ENCODE data around the gene CERS6. TPM values are rescaled to one million over a fixed set of nuclear protein-coding genes. Genes with fewer than 3 reads are reported as not detected.

The CERS6 gene
- total and polyA plus RNA-seq, 4 donors = 4.3 to 25.8 (median 13.6) TPM

GRCh38 chr2:168518555-168519066 lies 62.5 kb downstream of the CERS6 start:
- Histone ChIP-seq H3K27ac (ENCODE audit: low read depth in 1 of 2, low read length in 1 of 2) (peak overlapping the region in 1 of 2 donors; percentile 61), H3K9me3 (ENCODE audit: control insufficient read depth in 4 of 4, insufficient read depth in 3 of 4, low read length in 3 of 4) (no peaks in the 10 kb centered on the region), H3K9ac (ENCODE audit: insufficient read depth in 1 of 2, low read length in 2 of 2) (no peak overlapping the region), H3K4me3 (no peak overlapping the region), H3K27me3 (ENCODE audit: control insufficient read depth in 3 of 3, insufficient read depth in 3 of 3, low read length in 2 of 3) (no peaks in the 10 kb centered on the region), H3K36me3 (ENCODE audit: control insufficient read depth in 4 of 4, insufficient read depth in 4 of 4, low read length in 4 of 4) (no peaks in the 10 kb centered on the region), H3K4me1 (ENCODE audit: control insufficient read depth in 5 of 5, insufficient read depth in 5 of 5, low read length in 5 of 5) (peaks cover 0 to 37% (median 2%) of the 10 kb centered on the region in 5 donors)
- ATAC-seq (ENCODE audit: insufficient read depth, low FRiP score) = peak; percentile 15
- TF ChIP-seq CTCF (IDR thresholded peaks at IDR 0.05; ENCODE audit: control extremely low read depth, extremely low read depth) = no peak
- 37 to 42% methylated on average over 6 of the region's 6 CpGs for WGBS, 2 donors
- peak in 1 of 3 donors; percentile 8 for DNase-seq

GRCh38 chr2:168519534-168520308 lies 63.6 kb downstream of the CERS6 start:
- Histone ChIP-seq H3K4me1 (ENCODE audit: control insufficient read depth in 5 of 5, insufficient read depth in 5 of 5, low read length in 5 of 5) (peaks cover 0 to 40% (median 2%) of the 10 kb centered on the region in 5 donors), H3K27ac (ENCODE audit: low read depth in 1 of 2, low read length in 1 of 2) (peak overlapping the region in 1 of 2 donors; percentile 45), H3K36me3 (ENCODE audit: control insufficient read depth in 4 of 4, insufficient read depth in 4 of 4, low read length in 4 of 4) (no peaks in the 10 kb centered on the region), H3K27me3 (ENCODE audit: control insufficient read depth in 3 of 3, insufficient read depth in 3 of 3, low read length in 2 of 3) (no peaks in the 10 kb centered on the region), H3K9me3 (ENCODE audit: control insufficient read depth in 4 of 4, insufficient read depth in 3 of 4, low read length in 3 of 4) (no peaks in the 10 kb centered on the region), H3K4me3 (no peak overlapping the region), H3K9ac (ENCODE audit: insufficient read depth in 1 of 2, low read length in 2 of 2) (no peak overlapping the region)
- WGBS, 2 donors = 92 to 95% methylated on average over 5 of the region's 5 CpGs
- DNase-seq = no peak
- no peak for ATAC-seq (ENCODE audit: insufficient read depth, low FRiP score)
- TF ChIP-seq CTCF (IDR thresholded peaks at IDR 0.05; ENCODE audit: control extremely low read depth, extremely low read depth) = no peak

- H3K9me3 ChIP-seq (ENCODE audit: control insufficient read depth in 4 of 4, insufficient read depth in 3 of 4, low read length in 3 of 4) = no peaks in the 10 kb centered on the region
- no peak overlapping the region for H3K9ac ChIP-seq (ENCODE audit: insufficient read depth in 1 of 2, low read length in 2 of 2)
- no peak for TF ChIP-seq CTCF (IDR thresholded peaks at IDR 0.05; ENCODE audit: control extremely low read depth, extremely low read depth)
- DNase-seq (peak in 2 of 3 donors; percentile 62 to 66), ATAC-seq (ENCODE audit: insufficient read depth, low FRiP score) (peak; percentile 56)
- WGBS, 2 donors = 58 to 59% methylated on average over 6 of the region's 6 CpGs
- no peaks in the 10 kb centered on the region for H3K27me3 ChIP-seq (ENCODE audit: control insufficient read depth in 3 of 3, insufficient read depth in 3 of 3, low read length in 2 of 3)
- H3K4me1 ChIP-seq (ENCODE audit: control insufficient read depth in 5 of 5, insufficient read depth in 5 of 5, low read length in 5 of 5) = peaks cover 0 to 38% (median 2%) of the 10 kb centered on the region in 5 donors
- peak overlapping the region in 1 of 2 donors; percentile 68 for H3K27ac ChIP-seq (ENCODE audit: low read depth in 1 of 2, low read length in 1 of 2)
- no peaks in the 10 kb centered on the region for H3K36me3 ChIP-seq (ENCODE audit: control insufficient read depth in 4 of 4, insufficient read depth in 4 of 4, low read length in 4 of 4)
- no peak overlapping the region for H3K4me3 ChIP-seq
These were observed 65.1 kb downstream of the CERS6 start for GRCh38 chr2:168521053-168521741.

Data from lung (tissue), 12 donors.